GM21723 (cell line): ENCODE results near the gene CLEC4C.
"Not testable (repeated sequence)": the region's sequence is repeated elsewhere in the genome, so short reads cannot be mapped to it uniquely, and the experiment has no call there.

ENCODE experiments used
- ATAC-seq: cut with Tn5 transposase; IDR thresholded peaks from one replicate; pipeline ENCODE4 v1.9.1; 2021; ENCODE audit warnings: mild to moderate bottlenecking, moderate library complexity; ENCODE audit not compliant: unreplicated experiment

Gene CLEC4C

GRCh38 chr12:7747246-7747645 lies at the start of gene CLEC4C:
Gene CLEC4C, minus strand, starts transcription at chr12:7747375. Its CDS starts 27 bp downstream, at chr12:7747348.
- no peak for ATAC-seq

DNA sequence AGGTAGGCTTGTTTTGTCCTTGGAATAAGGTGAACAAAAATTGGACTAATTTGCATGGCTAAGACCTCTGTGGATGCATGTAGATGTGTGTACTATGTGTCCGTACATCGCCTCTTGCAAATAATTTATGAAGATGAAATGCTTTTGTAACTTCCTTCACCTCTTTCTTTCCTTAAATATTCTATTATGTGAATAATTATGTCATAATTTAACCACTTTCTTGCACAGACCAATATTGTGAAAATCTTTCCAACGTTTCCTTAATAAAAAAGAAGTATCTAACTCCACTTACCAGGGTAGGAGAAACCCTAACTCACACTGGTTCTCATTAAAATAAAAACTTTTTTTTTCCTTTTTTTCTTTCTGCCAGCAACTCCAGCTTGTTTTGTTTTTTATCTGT lies 46.0 kb upstream of the CLEC4C start:
- ATAC-seq, result no peak

- ATAC-seq, result not testable (repeated sequence)
These were observed 41.8 kb upstream of the CLEC4C start, which contains the start of gene NANOG for GRCh38 chr12:7788884-7789528. Gene NANOG, plus strand, starts transcription at chr12:7789402. Its CDS starts 213 bp downstream, at chr12:7789615.

GRCh38 chr12:7788294-7788660 lies 41.1 kb upstream of the CLEC4C start:
- no peak for ATAC-seq

GRCh38 chr12:7787574-7788293 lies 40.6 kb upstream of the CLEC4C start:
- ATAC-seq, result no peak

DNA sequence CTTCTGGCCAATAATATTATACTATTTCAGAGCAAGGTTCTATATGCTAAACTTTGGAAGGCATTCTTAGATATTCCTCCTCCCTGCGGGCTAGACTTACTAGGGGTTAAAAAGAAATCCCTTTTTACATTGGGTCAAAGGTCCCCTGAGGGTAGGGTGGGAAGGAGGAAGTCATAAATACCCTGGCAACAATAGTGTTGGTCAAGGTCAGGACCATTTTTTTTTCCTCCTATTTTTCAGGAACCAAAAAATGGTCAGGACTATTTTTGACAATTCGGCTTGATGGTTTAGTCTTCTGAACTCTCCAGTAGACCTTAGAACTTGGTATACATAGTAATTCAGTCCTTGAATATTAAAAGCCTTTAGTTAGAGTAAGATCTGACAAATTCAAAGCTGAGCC lies 37.5 kb upstream of the CLEC4C start:
- ATAC-seq, result no peak

- ATAC-seq, result not testable (repeated sequence)
These were observed 36.3 kb upstream of the CLEC4C start for GRCh38 chr12:7783433-7783832.

- no peak for ATAC-seq
These were observed 34.9 kb upstream of the CLEC4C start for GRCh38 chr12:7782055-7782454.

GRCh38 chr12:7781274-7781673 lies 34.1 kb upstream of the CLEC4C start:
- no peak for ATAC-seq

DNA sequence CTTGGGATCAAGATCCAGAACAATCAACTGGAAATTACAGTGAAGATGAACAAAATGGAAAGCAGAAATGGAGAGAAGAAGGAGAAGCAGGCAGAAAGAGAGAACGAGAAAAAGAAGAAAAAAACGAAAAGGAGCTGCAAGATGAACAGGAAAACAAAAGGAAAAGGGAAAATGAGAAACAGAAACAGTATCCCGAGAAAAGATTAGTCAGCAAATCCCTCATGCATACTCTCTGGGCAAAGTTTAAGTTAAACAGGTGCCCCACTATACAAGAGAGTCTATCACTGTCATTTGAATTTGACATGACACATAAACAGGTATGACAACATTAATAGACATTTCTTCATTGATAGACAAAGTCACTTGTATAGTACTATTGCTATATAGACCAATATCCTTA lies 22.8 kb upstream of the CLEC4C start:
- ATAC-seq, result no peak

- ATAC-seq, result no peak
These were observed 11.6 kb upstream of the CLEC4C start for GRCh38 chr12:7758766-7759140.

DNA sequence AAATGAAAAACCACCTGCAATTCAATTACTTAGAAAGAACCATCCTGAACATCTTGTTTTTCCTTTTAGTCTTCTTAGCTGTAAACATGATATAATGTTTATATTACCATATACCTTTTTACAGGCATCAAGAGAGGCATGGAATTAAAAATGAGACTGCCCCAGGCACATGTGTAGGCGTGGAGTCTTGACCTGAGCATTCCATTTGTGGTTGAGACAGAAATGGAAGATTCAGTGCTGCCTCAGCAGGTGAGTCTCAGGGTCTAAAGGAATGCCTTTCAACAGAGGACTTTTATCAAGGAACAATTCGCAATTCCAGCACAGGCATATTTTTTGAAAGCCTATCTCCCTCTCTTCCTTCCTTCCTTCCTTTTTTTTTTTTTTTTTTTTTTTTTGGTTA lies 9.8 kb upstream of the CLEC4C start:
- no peak for ATAC-seq

DNA sequence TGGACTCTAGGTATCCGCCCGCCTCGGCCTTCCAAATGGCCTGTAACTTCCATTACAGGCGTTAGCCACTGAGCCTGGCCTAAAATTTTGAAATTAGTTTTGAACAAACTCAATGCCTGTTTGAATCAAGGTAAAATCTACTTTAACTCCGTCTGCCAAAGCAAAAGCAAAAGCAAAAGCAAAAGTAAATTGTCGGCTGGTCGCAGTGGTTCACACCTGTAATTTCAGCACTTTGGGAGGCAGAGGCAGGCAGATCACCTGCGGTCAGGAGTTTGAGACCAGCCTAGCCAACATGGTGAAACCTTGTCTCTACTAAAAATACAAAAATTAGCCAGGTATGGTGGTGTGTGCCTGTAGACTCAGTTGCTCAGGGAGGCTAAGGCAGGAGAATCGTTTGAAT lies 8.5 kb upstream of the CLEC4C start:
- ATAC-seq, result not testable (repeated sequence)

- not testable (repeated sequence) for ATAC-seq
These were observed 5.1 kb upstream of the CLEC4C start for GRCh38 chr12:7751941-7752922.

- ATAC-seq, result no peak
These were observed 4.2 kb upstream of the CLEC4C start for GRCh38 chr12:7751394-7751793.

GRCh38 chr12:7750350-7750749 lies 3.2 kb upstream of the CLEC4C start:
- ATAC-seq, result no peak

DNA sequence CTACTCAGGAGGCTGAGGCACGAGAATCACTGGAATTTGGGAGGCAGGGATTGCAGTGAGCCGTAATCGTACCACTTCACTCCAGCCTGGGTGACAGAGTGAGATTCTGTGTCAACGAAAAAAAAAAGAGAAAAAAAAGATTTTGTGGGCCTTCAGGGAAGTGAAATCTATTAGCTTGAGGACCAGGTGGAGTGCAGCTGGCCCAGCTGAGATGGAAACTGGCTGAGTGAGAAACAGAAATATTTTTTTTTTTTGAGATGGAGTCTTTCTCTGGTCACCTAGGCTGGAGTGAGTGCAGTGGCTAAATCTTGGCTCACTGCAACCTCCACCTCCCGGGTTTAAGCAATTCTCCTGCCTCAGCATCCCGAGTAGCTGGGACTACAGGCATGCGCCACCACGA lies 2.3 kb upstream of the CLEC4C start:
- no peak for ATAC-seq

DNA sequence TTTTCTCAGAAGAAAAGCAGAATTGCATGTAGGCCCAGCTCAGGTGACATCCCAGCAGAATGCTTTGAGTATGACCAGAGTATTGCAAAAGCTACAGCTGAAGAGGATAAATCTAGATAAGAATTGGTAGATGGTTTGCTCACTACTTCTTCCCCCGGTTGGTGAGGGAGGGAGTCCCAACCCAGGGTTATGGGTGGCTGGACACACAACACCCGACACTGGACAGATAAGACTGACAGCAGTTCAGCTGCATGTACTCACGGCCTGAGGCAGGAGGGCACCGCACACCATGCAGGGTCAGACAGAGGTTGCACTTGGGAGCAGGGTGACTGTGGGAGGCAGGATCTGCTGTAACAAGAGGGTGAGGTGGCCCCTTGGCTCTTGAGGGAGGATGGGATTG lies 1.7 kb upstream of the CLEC4C start:
- no peak for ATAC-seq

DNA sequence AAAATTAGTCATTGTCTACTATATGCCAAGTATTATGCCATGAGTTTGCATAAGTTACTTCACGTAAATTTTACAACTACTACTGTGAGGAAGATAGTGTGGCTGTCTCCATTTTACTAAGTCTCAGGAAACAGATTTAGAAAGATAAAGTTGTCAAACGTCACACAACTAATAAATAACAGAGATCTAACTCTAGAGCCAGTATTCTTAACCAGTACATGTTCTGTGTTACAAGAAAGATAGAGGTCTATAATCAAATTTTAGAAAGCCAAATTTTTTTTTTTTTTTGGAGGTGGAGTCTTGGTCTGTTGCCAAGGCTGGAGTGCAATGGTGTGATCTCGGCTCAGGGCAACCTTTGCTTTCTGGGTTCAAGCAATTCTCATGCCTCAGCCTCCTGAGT lies 14.2 kb downstream of the CLEC4C start:
- ATAC-seq, result no peak

- no peak for ATAC-seq
These were observed 15.7 kb downstream of the CLEC4C start for GRCh38 chr12:7731486-7731885.

DNA sequence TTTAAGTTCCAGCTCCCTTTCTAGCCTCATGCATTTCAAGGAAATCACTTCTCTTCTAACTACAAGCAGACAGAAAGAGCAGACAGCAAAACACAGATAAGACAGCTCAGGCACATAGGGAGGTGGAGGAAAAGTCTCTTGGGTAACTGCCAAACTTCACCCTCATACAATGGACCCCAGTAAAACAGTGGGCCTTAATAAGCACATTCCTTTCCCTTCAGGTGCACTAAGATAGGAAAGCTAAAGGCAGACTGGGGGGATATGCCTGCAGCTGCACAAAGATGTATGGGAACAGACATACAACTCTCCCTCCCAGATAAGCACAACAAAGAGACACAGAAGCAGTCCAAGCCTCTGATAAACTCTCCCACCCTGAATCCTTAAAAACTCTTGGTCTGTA lies 16.2 kb downstream of the CLEC4C start:
- not testable (repeated sequence) for ATAC-seq
